ENCODE data around the gene KDM4F.
A peak's percentile ranks its signal among the peaks of the same experiment; 100 is the strongest.

KDM4F gene

DNA sequence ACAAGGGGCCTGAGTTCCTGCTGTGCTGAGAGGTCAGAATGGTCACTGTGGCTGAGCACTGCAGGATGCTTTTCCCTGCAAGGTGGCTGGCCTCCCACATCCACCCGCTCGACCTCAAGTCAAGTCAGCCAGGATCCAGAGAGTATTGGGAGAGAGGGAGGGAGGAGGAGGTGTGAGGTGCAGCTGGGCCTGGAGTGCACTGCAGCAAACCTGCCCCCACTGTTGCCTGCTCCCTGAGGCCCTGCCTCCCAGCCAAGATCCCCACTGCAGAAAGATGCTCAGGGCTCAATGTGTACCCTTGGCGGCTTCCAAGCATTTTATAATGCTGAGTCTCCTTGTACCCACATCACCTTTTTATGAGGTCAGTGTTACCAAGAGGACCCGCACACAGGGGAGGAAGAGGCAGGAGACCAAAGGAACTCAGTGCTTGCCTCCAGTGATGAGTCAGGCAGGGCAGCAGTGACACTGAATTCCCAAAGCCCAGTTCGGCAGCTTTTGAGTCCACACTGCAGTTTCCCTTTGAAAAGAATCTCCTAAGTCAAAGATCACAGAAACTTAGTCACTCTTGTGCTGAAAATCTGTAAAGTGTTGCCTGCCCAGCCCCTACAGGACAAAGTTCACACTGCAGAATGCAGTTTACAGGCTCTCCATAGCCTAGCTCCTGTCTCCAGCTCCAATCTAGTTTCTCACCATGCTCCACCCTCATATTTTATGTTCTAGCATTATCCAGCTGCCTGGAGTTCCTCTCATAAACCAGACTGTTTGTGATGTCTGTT, 43.5 kb downstream of the KDM4F start:
- TF ChIP-seq, protein P1, sequence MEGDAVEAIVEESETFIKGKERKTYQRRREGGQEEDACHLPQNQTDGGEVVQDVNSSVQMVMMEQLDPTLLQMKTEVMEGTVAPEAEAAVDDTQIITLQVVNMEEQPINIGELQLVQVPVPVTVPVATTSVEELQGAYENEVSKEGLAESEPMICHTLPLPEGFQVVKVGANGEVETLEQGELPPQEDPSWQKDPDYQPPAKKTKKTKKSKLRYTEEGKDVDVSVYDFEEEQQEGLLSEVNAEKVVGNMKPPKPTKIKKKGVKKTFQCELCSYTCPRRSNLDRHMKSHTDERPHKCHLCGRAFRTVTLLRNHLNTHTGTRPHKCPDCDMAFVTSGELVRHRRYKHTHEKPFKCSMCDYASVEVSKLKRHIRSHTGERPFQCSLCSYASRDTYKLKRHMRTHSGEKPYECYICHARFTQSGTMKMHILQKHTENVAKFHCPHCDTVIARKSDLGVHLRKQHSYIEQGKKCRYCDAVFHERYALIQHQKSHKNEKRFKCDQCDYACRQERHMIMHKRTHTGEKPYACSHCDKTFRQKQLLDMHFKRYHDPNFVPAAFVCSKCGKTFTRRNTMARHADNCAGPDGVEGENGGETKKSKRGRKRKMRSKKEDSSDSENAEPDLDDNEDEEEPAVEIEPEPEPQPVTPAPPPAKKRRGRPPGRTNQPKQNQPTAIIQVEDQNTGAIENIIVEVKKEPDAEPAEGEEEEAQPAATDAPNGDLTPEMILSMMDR (IDR thresholded peaks at IDR 0.05; ENCODE audit: low read depth, low read length) = peak; percentile 50
- no peak for DNase-seq (ENCODE audit: extremely low read depth, low read depth)

DNA sequence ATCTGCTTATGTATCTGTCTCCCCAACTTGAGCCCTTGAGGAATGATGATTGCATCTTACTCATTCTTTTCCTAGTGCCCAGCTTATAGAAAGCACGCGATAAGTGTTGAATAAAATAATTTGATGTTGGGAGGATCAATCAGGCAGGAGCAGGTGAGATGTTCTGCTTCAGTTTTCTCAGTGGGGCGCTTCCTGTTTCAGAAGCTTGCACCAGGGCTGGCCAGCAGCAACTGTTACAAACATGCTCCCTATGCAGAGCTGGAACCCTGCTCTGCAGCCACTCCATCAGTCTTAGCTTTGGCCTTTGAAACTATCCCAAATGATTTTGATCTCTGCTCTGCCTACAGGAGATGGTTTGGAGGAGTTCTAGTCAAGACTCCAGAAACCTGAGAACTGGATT, 44.3 kb downstream of the KDM4F start:
- DNase-seq (ENCODE audit: extremely low read depth, low read depth) = no peak
- TF ChIP-seq, protein P1 (IDR thresholded peaks at IDR 0.05; ENCODE audit: low read depth, low read length) = no peak

DNA sequence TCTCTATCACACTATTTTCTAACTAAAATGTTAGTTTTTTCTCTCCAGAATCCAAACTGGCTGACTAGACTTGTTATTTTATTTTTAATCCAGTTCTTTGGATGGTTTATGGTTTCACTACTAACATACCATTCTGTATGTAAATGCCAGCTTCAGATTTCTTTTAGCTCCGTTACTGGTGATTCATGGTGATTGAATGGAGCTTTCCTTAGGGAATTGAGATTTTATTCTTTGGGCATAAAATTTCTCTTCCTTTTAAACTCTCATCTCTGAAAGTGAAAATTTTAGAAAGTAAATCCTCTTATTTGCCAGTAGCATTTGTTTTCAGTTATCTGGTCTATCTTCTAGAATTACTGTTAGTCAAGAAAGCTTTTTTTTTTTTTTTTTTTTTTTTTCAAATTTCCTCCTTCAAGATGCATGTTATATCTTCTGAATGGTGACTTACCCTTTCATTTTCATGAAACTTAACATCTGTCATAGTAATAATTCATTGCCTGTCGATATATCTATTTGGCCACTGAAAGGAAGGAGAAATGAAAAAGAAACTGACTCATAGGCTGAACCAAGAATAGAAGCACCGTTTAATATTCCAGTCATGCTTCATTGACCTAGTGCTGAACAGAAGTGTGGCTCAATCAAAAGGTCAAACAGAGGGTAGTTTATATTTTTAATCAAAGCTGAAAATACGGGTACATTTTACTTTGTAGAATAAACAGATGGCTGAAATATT, 46.8 kb downstream of the KDM4F start:
- DNase-seq (ENCODE audit: extremely low read depth, low read depth) = peak; percentile 49
- TF ChIP-seq, protein P1 (IDR thresholded peaks at IDR 0.05; ENCODE audit: low read depth, low read length) = no peak

DNA sequence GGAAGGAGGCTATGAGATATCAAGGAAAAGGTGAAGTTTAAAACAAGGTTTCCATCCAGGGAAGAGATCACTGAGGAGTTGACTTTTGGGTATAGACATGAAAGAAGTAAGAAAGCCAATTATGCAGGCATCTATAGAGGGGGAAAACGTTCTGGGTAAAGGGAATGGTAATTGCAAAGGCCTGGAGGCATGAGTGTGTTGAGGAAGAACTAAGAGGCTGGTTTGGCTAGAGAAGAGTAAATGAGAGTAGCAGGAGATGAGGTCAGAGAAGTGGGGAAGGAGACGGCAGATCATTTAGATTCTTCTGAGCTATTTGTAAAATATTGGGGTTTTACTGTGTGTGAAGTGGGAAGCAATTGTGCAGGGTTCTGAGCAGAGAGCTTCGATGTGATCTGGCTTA, 48.0 kb downstream of the KDM4F start:
- TF ChIP-seq, protein P1 (IDR thresholded peaks at IDR 0.05; ENCODE audit: low read depth, low read length) = no peak
- DNase-seq (ENCODE audit: extremely low read depth, low read depth) = no peak

DNA sequence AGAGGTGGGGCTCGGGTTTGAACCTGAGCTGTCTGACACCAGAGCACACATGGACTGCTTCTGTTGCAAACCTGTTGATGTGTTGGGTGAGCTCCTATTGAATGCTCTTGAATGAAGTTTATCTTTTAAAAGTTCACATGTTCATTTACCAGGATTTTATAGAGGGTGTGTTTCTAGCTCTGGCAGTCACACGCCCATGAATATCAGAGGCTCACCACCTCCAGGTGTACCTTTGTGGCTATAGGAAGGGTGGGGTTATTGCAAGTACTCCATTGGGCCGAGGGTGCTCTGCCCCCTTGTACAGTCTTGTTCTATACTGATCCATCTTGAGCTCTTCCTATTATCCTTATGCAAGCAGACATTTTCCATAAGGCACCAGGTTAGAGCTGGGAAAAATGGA, 49.6 kb downstream of the KDM4F start:
- TF ChIP-seq, protein P1 (IDR thresholded peaks at IDR 0.05; ENCODE audit: low read depth, low read length) = no peak
- DNase-seq (ENCODE audit: extremely low read depth, low read depth) = no peak

DNA sequence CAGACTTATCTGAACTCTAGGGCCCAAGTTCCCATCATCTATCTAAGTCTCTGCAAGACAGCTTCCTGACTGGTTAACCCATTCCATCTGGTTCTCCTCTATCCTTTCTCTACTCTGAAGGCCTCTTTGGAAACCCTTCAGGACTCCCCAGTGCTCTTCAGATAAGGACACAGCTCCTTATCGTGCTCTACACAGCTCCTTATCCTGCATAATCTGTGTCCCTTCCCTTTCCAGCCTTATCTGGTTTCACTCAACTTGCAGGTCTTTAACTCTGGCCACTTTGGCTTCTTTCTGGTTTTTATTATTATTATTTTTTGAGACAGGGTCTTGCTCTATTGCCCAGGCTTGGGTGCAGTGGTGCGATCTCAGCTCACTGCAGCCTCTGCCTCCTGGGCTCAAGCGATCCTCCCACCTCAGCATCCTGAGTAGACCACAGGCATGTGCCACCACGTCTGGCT, 51.0 kb downstream of the KDM4F start:
- DNase-seq (ENCODE audit: extremely low read depth, low read depth) = no peak
- TF ChIP-seq, protein P1 (IDR thresholded peaks at IDR 0.05; ENCODE audit: low read depth, low read length) = no peak

All from AG09319 (cell line).